Activated T-helper 1 cell treated with anti-CD3 and anti-CD28 coated beads, Interleukin-12 subunit alpha, Interleukin-12 subunit beta, Interleukin-2, Interleukin-4 antibody, amounts not matched to agents 30 ng/mL and 10 ng/mL and 1 ng/mL, durations not matched to agents 14 hours and 24 hours and 36 hours (primary cell): Measurements from ENCODE around the gene SNX14. TPM values are rescaled to one million over a fixed set of nuclear protein-coding genes. Genes with fewer than 3 reads are reported as not detected.
"Not testable (repeated sequence)": the region's sequence is repeated elsewhere in the genome, so short reads cannot be mapped to it uniquely, and the experiment has no call there.

Experiments
- DNase-seq: peaks from one replicate; pipeline ENCODE4 v3.0.0; 2021; ENCODE audit warnings: low spot score
- H3K27ac Mint-ChIP-seq: one replicate; pipeline ENCODE4 v1.8.0; 2021; ENCODE audit warnings: mild to moderate bottlenecking, mixed read lengths
- H3K27me3 Mint-ChIP-seq: one replicate; pipeline ENCODE4 v1.8.0; 2022; ENCODE audit warnings: mild to moderate bottlenecking, moderate library complexity, mixed read lengths; ENCODE audit not compliant: insufficient read depth
- H3K36me3 Mint-ChIP-seq: one replicate; pipeline ENCODE4 v1.8.0; 2021; ENCODE audit warnings: low read depth, mixed read lengths
- H3K4me1 Mint-ChIP-seq: one replicate; pipeline ENCODE4 v1.8.0; 2021; ENCODE audit warnings: low read depth, mixed read lengths
- H3K4me3 Mint-ChIP-seq: one replicate; pipeline ENCODE4 v1.8.0; 2021; ENCODE audit warnings: mild to moderate bottlenecking, moderate library complexity, mixed read lengths
- H3K9me3 Mint-ChIP-seq: one replicate; pipeline ENCODE4 v1.8.0; 2021; ENCODE audit warnings: mixed read lengths
- intact Hi-C: fragments of 100-400 bp; cut with micrococcal nuclease; formaldehyde crosslinking; loops from one replicate; pipeline ENCODE4 v1.15.1; 2024
- total RNA-seq: library from RNA; stranded (reverse); gene quantifications from 2 replicates; pipeline ENCODE4 v1.2.3, GENCODE V29; 2022

The SNX14 gene
- total RNA-seq, 1 donor from 2014 or later = 49.5 TPM

- intact Hi-C loops = loop anchor here (1.0 kb wide), 2 partner anchors 54 to 182 kb away; no protein-coding TSS in a partner anchor
- no peaks in the 10 kb centered on the region for H3K9me3 Mint-ChIP-seq
- H3K36me3 Mint-ChIP-seq = peaks cover 9% of the 10 kb centered on the region
- H3K4me3 Mint-ChIP-seq = no peak overlapping the region
- no peak for DNase-seq
- no peak overlapping the region for H3K27ac Mint-ChIP-seq
- no peaks in the 10 kb centered on the region for H3K27me3 Mint-ChIP-seq
- H3K4me1 Mint-ChIP-seq = no peaks in the 10 kb centered on the region
Measured at GRCh38 chr6:85537055-85537494, 56.6 kb downstream of the SNX14 start.

- H3K4me1 Mint-ChIP-seq, H3K4me3 Mint-ChIP-seq, DNase-seq, H3K9me3 Mint-ChIP-seq, H3K27ac Mint-ChIP-seq, intact Hi-C loops, H3K27me3 Mint-ChIP-seq: not testable (repeated sequence)
- H3K36me3 Mint-ChIP-seq = peaks cover 28% of the 10 kb centered on the region
Measured at GRCh38 chr6:85524281-85524680, 69.4 kb downstream of the SNX14 start.

GRCh38 chr6:85516168-85516567, 77.5 kb downstream of the SNX14 start:
- Mint-ChIP-seq H3K27ac (no peak overlapping the region), H3K4me3 (no peak overlapping the region), H3K36me3 (peaks cover 23% of the 10 kb centered on the region), H3K27me3 (no peaks in the 10 kb centered on the region), H3K9me3 (no peaks in the 10 kb centered on the region), H3K4me1 (no peaks in the 10 kb centered on the region)
- intact Hi-C loops = no loop called here
- no peak for DNase-seq

GRCh38 chr6:85506441-85507093, 87.1 kb downstream of the SNX14 start:
- Mint-ChIP-seq H3K4me3 (no peak overlapping the region), H3K27me3 (no peaks in the 10 kb centered on the region), H3K27ac (no peak overlapping the region), H3K9me3 (no peaks in the 10 kb centered on the region), H3K4me1 (no peaks in the 10 kb centered on the region), H3K36me3 (peaks cover 29% of the 10 kb centered on the region)
- intact Hi-C loops = no loop called here
- no peak for DNase-seq

GRCh38 chr6:85498596-85499258, 94.9 kb downstream of the SNX14 start:
- no peaks in the 10 kb centered on the region for H3K27me3 Mint-ChIP-seq
- H3K27ac Mint-ChIP-seq = no peak overlapping the region
- H3K36me3 Mint-ChIP-seq = peaks cover 19% of the 10 kb centered on the region
- intact Hi-C loops = no loop called here
- no peak for DNase-seq
- H3K4me3 Mint-ChIP-seq = no peak overlapping the region
- no peaks in the 10 kb centered on the region for H3K4me1 Mint-ChIP-seq
- H3K9me3 Mint-ChIP-seq = peaks cover 19% of the 10 kb centered on the region

- H3K4me1 Mint-ChIP-seq = no peaks in the 10 kb centered on the region
Measured at GRCh38 chr6:85496856-85497255, 96.8 kb downstream of the SNX14 start.

GRCh38 chr6:85496009-85496579, 97.6 kb downstream of the SNX14 start:
- Mint-ChIP-seq H3K36me3 (peaks cover 19% of the 10 kb centered on the region), H3K4me3 (no peak overlapping the region), H3K27ac (no peak overlapping the region), H3K4me1 (no peaks in the 10 kb centered on the region), H3K27me3 (no peaks in the 10 kb centered on the region), H3K9me3 (peaks cover 19% of the 10 kb centered on the region)
- intact Hi-C loops = no loop called here
- DNase-seq = no peak

More at GRCh38 chr6:85496856-85497255, 96.8 kb downstream of the SNX14 start:
- H3K4me3 Mint-ChIP-seq = no peak overlapping the region
- H3K27ac Mint-ChIP-seq = no peak overlapping the region
- peaks cover 19% of the 10 kb centered on the region for H3K9me3 Mint-ChIP-seq
- intact Hi-C loops = no loop called here
- H3K27me3 Mint-ChIP-seq = no peaks in the 10 kb centered on the region
- H3K36me3 Mint-ChIP-seq = peaks cover 19% of the 10 kb centered on the region
- DNase-seq = no peak

- intact Hi-C loops = no loop called here
- Mint-ChIP-seq H3K36me3 (peaks cover 22% of the 10 kb centered on the region), H3K27me3 (no peaks in the 10 kb centered on the region), H3K9me3 (peaks cover 19% of the 10 kb centered on the region), H3K4me3 (no peak overlapping the region), H3K4me1 (no peaks in the 10 kb centered on the region), H3K27ac (no peak overlapping the region)
- no peak for DNase-seq
Measured at GRCh38 chr6:85494547-85495536, 98.8 kb downstream of the SNX14 start.

- no peak overlapping the region for H3K27ac Mint-ChIP-seq
- intact Hi-C loops = no loop called here
- no peaks in the 10 kb centered on the region for H3K27me3 Mint-ChIP-seq
- H3K4me3 Mint-ChIP-seq = no peak overlapping the region
- H3K4me1 Mint-ChIP-seq = no peaks in the 10 kb centered on the region
- H3K9me3 Mint-ChIP-seq = peaks cover 19% of the 10 kb centered on the region
- no peak for DNase-seq
- peaks cover 21% of the 10 kb centered on the region for H3K36me3 Mint-ChIP-seq
Measured at GRCh38 chr6:85493389-85493788, 100.3 kb downstream of the SNX14 start.

GRCh38 chr6:85490516-85491248, 103.0 kb downstream of the SNX14 start:
- H3K27me3 Mint-ChIP-seq = no peaks in the 10 kb centered on the region
- peaks cover 9% of the 10 kb centered on the region for H3K36me3 Mint-ChIP-seq
- no peak overlapping the region for H3K27ac Mint-ChIP-seq
- no peaks in the 10 kb centered on the region for H3K4me1 Mint-ChIP-seq
- H3K4me3 Mint-ChIP-seq = no peak overlapping the region
- intact Hi-C loops = no loop called here
- H3K9me3 Mint-ChIP-seq = no peaks in the 10 kb centered on the region
- no peak for DNase-seq

- intact Hi-C loops = no loop called here
- H3K4me3 Mint-ChIP-seq = no peak overlapping the region
- no peaks in the 10 kb centered on the region for H3K9me3 Mint-ChIP-seq
- H3K27me3 Mint-ChIP-seq = no peaks in the 10 kb centered on the region
- no peak overlapping the region for H3K27ac Mint-ChIP-seq
- no peak for DNase-seq
- peaks cover 17% of the 10 kb centered on the region for H3K4me1 Mint-ChIP-seq
- H3K36me3 Mint-ChIP-seq = peaks cover 12% of the 10 kb centered on the region
Measured at GRCh38 chr6:85484948-85485347, 108.7 kb downstream of the SNX14 start.

GRCh38 chr6:85483846-85484245, 109.8 kb downstream of the SNX14 start:
- no peaks in the 10 kb centered on the region for H3K9me3 Mint-ChIP-seq
- intact Hi-C loops = loop anchor here (1.0 kb wide), 5 partner anchors 19 to 129 kb away; partner anchors contain the start of gene NT5E
- peaks cover 14% of the 10 kb centered on the region for H3K36me3 Mint-ChIP-seq
- H3K4me1 Mint-ChIP-seq = peaks cover 17% of the 10 kb centered on the region
- DNase-seq = no peak
- no peak overlapping the region for H3K27ac Mint-ChIP-seq
- no peaks in the 10 kb centered on the region for H3K27me3 Mint-ChIP-seq
- no peak overlapping the region for H3K4me3 Mint-ChIP-seq
